ENCODE measurements around the gene USP7. TPM values are rescaled to one million over a fixed set of nuclear protein-coding genes. Genes with fewer than 3 reads are reported as not detected.

USP7 gene
- total RNA-seq, 2 experiments from 2014 or later, result 155 to 163 TPM

GRCh38 chr16:8962393-8963009 lies 1.2 kb downstream of the USP7 start:
- peak overlapping the region; percentile 77 for H3K27ac Mint-ChIP-seq
- no peaks in the 10 kb centered on the region for H3K9me3 Mint-ChIP-seq
- H3K27me3 Mint-ChIP-seq, result no peaks in the 10 kb centered on the region
- ChIA-PET CTCF (interaction anchor here (1.1 kb wide), 1 partner anchor 112 kb away, joined by 3 read pairs; no protein-coding TSS in a partner anchor), POLR2A (interaction anchor here (0.6 to 2.3 kb wide), 5 partner anchors 12 to 1978 kb away, joined by 3 to 7 read pairs (median 3); no protein-coding TSS in a partner anchor)
- DNase-seq (peak; percentile 74), ATAC-seq (peak; percentile 18)
- H3K4me3 Mint-ChIP-seq, result peak overlapping the region; percentile 83
- intact Hi-C loops (cut with micrococcal nuclease), result loop anchor here (5.0 kb wide), 1 partner anchor 130 kb away; the partner anchor contains the start of gene HAPSTR1
- TF ChIP-seq, protein P1, sequence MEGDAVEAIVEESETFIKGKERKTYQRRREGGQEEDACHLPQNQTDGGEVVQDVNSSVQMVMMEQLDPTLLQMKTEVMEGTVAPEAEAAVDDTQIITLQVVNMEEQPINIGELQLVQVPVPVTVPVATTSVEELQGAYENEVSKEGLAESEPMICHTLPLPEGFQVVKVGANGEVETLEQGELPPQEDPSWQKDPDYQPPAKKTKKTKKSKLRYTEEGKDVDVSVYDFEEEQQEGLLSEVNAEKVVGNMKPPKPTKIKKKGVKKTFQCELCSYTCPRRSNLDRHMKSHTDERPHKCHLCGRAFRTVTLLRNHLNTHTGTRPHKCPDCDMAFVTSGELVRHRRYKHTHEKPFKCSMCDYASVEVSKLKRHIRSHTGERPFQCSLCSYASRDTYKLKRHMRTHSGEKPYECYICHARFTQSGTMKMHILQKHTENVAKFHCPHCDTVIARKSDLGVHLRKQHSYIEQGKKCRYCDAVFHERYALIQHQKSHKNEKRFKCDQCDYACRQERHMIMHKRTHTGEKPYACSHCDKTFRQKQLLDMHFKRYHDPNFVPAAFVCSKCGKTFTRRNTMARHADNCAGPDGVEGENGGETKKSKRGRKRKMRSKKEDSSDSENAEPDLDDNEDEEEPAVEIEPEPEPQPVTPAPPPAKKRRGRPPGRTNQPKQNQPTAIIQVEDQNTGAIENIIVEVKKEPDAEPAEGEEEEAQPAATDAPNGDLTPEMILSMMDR (IDR thresholded peaks at IDR 0.05), result no peak
- peaks cover 40% of the 10 kb centered on the region for H3K4me1 Mint-ChIP-seq (ENCODE audit: low read depth)
- H3K36me3 Mint-ChIP-seq (ENCODE audit: low read depth), result peaks cover 14% of the 10 kb centered on the region

DNA sequence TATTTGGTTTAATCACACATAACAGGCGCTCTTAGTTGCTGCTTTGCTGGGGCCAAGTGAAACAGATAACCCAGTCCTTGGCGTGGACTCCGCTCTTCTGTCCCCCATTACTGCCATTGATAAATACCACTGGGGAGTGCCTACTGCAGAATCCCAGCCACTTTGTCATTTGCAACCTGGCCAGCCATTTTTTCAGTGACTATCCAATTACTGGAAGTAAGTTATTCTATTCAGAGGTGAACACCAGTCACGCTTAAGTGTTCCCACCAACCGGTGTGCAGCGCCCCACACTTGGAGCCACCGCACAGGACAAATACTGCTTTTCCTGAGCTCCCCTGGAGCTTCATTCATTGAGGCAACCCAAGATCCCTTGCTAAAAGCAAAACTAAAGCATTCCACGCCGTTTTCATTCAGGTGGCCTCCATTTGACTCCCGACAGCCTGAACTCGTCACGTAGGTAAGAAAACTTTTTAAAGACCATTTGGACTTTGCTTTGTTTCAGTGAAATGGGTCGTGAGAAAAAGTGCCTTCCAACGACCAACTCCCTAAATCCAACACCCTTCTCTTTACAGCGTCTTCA lies 1.8 kb downstream of the USP7 start:
- POLR2A ChIA-PET, result interaction anchor here (0.6 to 2.3 kb wide), 6 partner anchors 11 to 220 kb away, joined by 3 to 7 read pairs (median 3); no protein-coding TSS in a partner anchor
- no peak for DNase-seq
- Mint-ChIP-seq H3K27ac (peak overlapping the region; percentile 77), H3K27me3 (no peaks in the 10 kb centered on the region), H3K4me1 (ENCODE audit: low read depth) (peaks cover 46% of the 10 kb centered on the region), H3K36me3 (ENCODE audit: low read depth) (peaks cover 14% of the 10 kb centered on the region), H3K4me3 (peak overlapping the region; percentile 83), H3K9me3 (no peaks in the 10 kb centered on the region)
- ATAC-seq, result no peak
- TF ChIP-seq, protein P1 (IDR thresholded peaks at IDR 0.05), result no peak
- CTCF ChIA-PET, result interaction anchor here (1.1 to 1.7 kb wide), 2 partner anchors 82 to 113 kb away, joined by 3 to 5 read pairs; no protein-coding TSS in a partner anchor
- intact Hi-C loops (cut with micrococcal nuclease), result loop anchor here (5.0 kb wide), 1 partner anchor 130 kb away; the partner anchor contains the start of gene HAPSTR1

DNA sequence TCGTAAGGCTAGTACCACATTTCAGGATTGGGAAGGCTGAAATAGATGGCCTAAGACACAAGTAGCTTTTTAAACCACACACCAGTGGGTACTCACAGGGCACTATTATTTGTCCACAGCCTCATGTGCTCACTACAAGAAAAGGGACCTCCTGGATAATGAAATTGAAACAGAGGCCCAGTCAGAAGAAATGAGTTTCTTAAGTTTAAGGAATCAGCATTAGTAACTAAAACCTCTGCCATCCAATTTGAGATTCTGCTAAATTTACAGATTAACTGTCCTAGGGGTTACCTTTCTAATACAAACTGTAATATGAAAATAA lies 3.0 kb downstream of the USP7 start:
- H3K4me3 Mint-ChIP-seq, result peak overlapping the region; percentile 83
- TF ChIP-seq, protein P1 (IDR thresholded peaks at IDR 0.05), result no peak
- ATAC-seq, result no peak
- DNase-seq, result no peak
- CTCF ChIA-PET, result interaction anchor here (1.0 to 2.9 kb wide), 4 partner anchors 20 to 133 kb away, joined by 3 to 13 read pairs (median 4); no protein-coding TSS in a partner anchor
- no peaks in the 10 kb centered on the region for H3K27me3 Mint-ChIP-seq
- no peaks in the 10 kb centered on the region for H3K9me3 Mint-ChIP-seq
- intact Hi-C loops (cut with micrococcal nuclease), result loop anchor here (5.0 kb wide), 1 partner anchor 132 kb away; the partner anchor contains the start of gene HAPSTR1
- H3K36me3 Mint-ChIP-seq (ENCODE audit: low read depth), result peaks cover 16% of the 10 kb centered on the region
- peak overlapping the region; percentile 73 for H3K27ac Mint-ChIP-seq
- POLR2A ChIA-PET, result interaction anchor here (0.8 to 2.3 kb wide), 9 partner anchors 11 to 166 kb away, joined by 4 to 8 read pairs (median 5); partner anchors contain the start of genes PMM2 and TMEM186
- peaks cover 58% of the 10 kb centered on the region for H3K4me1 Mint-ChIP-seq (ENCODE audit: low read depth)

GRCh38 chr16:8959921-8960787 lies 3.6 kb downstream of the USP7 start:
- Mint-ChIP-seq H3K4me1 (ENCODE audit: low read depth) (peaks cover 61% of the 10 kb centered on the region), H3K9me3 (no peaks in the 10 kb centered on the region), H3K4me3 (peak overlapping the region; percentile 83), H3K27ac (peak overlapping the region; percentile 73), H3K27me3 (no peaks in the 10 kb centered on the region), H3K36me3 (ENCODE audit: low read depth) (peaks cover 17% of the 10 kb centered on the region)
- TF ChIP-seq, protein P1 (IDR thresholded peaks at IDR 0.05), result no peak
- POLR2A ChIA-PET, result interaction anchor here (0.8 to 2.3 kb wide), 12 partner anchors 10 to 167 kb away, joined by 3 to 8 read pairs (median 5); partner anchors contain the start of genes CARHSP1, PMM2 and TMEM186
- CTCF ChIA-PET, result interaction anchor here (1.0 to 2.9 kb wide), 5 partner anchors 20 to 133 kb away, joined by 3 to 13 read pairs (median 3); no protein-coding TSS in a partner anchor
- intact Hi-C loops (cut with micrococcal nuclease), result loop anchor here (5.0 kb wide), 1 partner anchor 132 kb away; the partner anchor contains the start of gene HAPSTR1
- DNase-seq (peak; percentile 37), ATAC-seq (peak; percentile 18)

All from activated CD8-positive, alpha-beta T cell treated with anti-CD3 and anti-CD28 coated beads for 36 hours (primary cell).